Measurements from ENCODE around the gene C3orf70. TPM values are rescaled to one million over a fixed set of nuclear protein-coding genes. Genes with fewer than 3 reads are reported as not detected.

The C3orf70 gene
- total and polyA plus RNA-seq, 2 of the 8 experiments (the other 6 are each of a cell fraction or from before 2014, with no cell fraction given), result 1.7 to 2.0 TPM

DNA sequence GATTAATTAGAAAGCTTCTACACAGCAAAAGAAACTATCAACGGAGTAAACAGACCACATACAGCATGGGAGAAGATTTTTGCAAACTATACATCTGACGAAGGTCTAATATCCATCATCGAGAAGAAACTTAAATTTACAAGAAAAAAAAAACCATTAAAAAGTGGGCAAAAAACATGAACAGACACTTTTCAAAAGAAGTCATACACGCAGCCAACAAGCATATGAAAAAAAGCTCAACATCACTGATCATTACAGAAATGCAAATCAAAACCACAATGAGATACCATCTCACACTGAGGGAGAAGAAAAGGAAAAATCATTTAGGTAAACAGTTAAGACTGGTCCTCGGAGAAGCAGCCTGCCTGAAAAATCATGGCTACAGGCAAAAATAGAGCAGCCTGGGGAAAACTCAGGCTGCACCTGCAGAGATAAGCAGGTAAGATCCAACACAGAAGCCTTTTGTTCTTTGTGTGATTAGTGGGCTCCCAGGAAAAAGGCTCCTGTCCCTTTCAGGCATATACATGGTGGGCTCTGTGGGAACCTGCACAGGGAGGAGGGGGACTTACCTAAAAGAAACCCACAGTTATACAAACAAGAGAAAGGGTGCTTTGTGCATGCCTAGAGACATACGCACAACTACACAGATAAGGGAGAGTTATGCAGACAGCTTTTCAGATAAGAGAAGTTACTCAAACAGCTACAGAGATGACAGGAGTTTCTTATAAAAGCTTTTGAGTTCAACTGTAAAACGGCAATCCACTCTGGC is 49.3 kb downstream of the C3orf70 start:
- Histone ChIP-seq H3K14ac (ENCODE audit: insufficient read length) (no peak overlapping the region), H3K4me2 (ENCODE audit: insufficient read depth in 1 of 2, low read depth in 2 of 2, low read length in 2 of 2) (no peak overlapping the region), H3K36me3 (ENCODE audit: control insufficient read depth in 2 of 4, insufficient read depth in 4 of 4, low read length in 3 of 4) (no peaks in the 10 kb centered on the region), H3K23ac (ENCODE audit: insufficient read length) (no peak overlapping the region), H2AK5ac (ENCODE audit: low read depth, low read length) (no peak overlapping the region), H2BK5ac (ENCODE audit: low read depth, low read length) (no peak overlapping the region), H3K4me1 (replicated peaks in 1 of 4; ENCODE audit: control insufficient read depth in 3 of 4, insufficient read depth in 4 of 4, low read length in 3 of 4) (no peaks in the 10 kb centered on the region), H3K79me1 (ENCODE audit: low read depth, low read length) (no peaks in the 10 kb centered on the region), H2BK20ac (ENCODE audit: low read length) (no peak overlapping the region), H3K27ac (ENCODE audit: low read depth, low read length) (no peak overlapping the region), H3K56ac (replicated peaks; ENCODE audit: insufficient read length, low read depth, low read length) (no peak overlapping the region), H4K8ac (ENCODE audit: extremely low read depth, insufficient read depth, low read length) (no peak overlapping the region), H3K27me3 (replicated peaks in 1 of 4; ENCODE audit: control insufficient read depth in 3 of 4, extremely low read depth in 1 of 4, insufficient read depth in 3 of 4, low read length in 3 of 4) (no peaks in the 10 kb centered on the region; a peak in 1 of 7 replicates), H3K18ac (ENCODE audit: extremely low read depth, low read length) (no peak overlapping the region), H4K5ac (ENCODE audit: insufficient read length, low read depth, low read length) (no peak overlapping the region), H3K9me3 (ENCODE audit: insufficient read depth in 2 of 2, low read depth in 1 of 2, low read length in 1 of 2) (peaks cover 5 to 9% of the 10 kb centered on the region in 2 experiments; a peak in 2 of 4 replicates), H2BK120ac (replicated peaks; ENCODE audit: low read depth, low read length) (no peak overlapping the region), H2BK12ac (ENCODE audit: low read depth, low read length) (no peak overlapping the region), H3K4ac (replicated peaks; ENCODE audit: insufficient read length, low read depth, low read length) (no peak overlapping the region), H4K20me1 (replicated peaks in 1 of 2; ENCODE audit: control insufficient read depth in 1 of 2, insufficient read depth in 2 of 2, low read length in 2 of 2) (no peaks in the 10 kb centered on the region), H2AFZ (ENCODE audit: low read length) (no peak overlapping the region), H3K23me2 (ENCODE audit: low read depth, low read length) (no peaks in the 10 kb centered on the region), H3K9ac (replicated peaks in 1 of 4; ENCODE audit: extremely low read depth in 1 of 4, low read depth in 3 of 4, low read length in 3 of 4) (no peak overlapping the region), H2BK15ac (ENCODE audit: low read length) (no peak overlapping the region), H3K79me2 (ENCODE audit: control insufficient read depth in 1 of 2, insufficient read depth in 2 of 2, low read length in 2 of 2) (no peaks in the 10 kb centered on the region), H3K4me3 (ENCODE audit: extremely low read depth in 1 of 4, insufficient read depth in 2 of 4, low read depth in 3 of 4, low read length in 4 of 4) (no peak overlapping the region), H4K91ac (replicated peaks; ENCODE audit: insufficient read length, low read length) (no peak overlapping the region)
- 88% methylated on average over 6 of the region's 7 CpGs; no CpG with 5 or more reads in 1 of the 2 experiments for WGBS, 2 experiments (ENCODE audit: extremely low coverage in 1 of 2, insufficient coverage in 1 of 2, insufficient read length in 1 of 2, insufficient replicate concordance in 2 of 2, low coverage in 1 of 2, low lambda C conversion rate in 2 of 2, missing lambda C conversion rate in 1 of 2)
- DNase-seq (ENCODE audit: low read depth in 1 of 2, low spot score in 2 of 2), result no peak
- ChIA-PET CTCF (ENCODE audit: partially characterized antibody) (no interaction called here), POLR2A (ENCODE audit: partially characterized antibody) (no interaction called here)
- FAIRE-seq, result no peak
- no peak for TF ChIP-seq POU5F1 (IDR thresholded peaks at IDR 0.05; ENCODE audit: low read depth, low read length)
- no peak for TF ChIP-seq SIX5 (IDR thresholded peaks at IDR 0.05; ENCODE audit: low read depth, low read length)
- TF ChIP-seq SIN3A (conservative IDR thresholded peaks at IDR 0.05 in 1 of 2, IDR thresholded peaks at IDR 0.05 in 1 of 2; ENCODE audit: low read depth in 1 of 2, low read length in 2 of 2), result no peak
- TF ChIP-seq BCL11A (IDR thresholded peaks at IDR 0.05; ENCODE audit: low read depth in 2 of 2, low read length in 2 of 2), result no peak
- no peak for TF ChIP-seq YY1 (IDR thresholded peaks at IDR 0.05; ENCODE audit: low read depth, low read length)
- TF ChIP-seq, protein P1, sequence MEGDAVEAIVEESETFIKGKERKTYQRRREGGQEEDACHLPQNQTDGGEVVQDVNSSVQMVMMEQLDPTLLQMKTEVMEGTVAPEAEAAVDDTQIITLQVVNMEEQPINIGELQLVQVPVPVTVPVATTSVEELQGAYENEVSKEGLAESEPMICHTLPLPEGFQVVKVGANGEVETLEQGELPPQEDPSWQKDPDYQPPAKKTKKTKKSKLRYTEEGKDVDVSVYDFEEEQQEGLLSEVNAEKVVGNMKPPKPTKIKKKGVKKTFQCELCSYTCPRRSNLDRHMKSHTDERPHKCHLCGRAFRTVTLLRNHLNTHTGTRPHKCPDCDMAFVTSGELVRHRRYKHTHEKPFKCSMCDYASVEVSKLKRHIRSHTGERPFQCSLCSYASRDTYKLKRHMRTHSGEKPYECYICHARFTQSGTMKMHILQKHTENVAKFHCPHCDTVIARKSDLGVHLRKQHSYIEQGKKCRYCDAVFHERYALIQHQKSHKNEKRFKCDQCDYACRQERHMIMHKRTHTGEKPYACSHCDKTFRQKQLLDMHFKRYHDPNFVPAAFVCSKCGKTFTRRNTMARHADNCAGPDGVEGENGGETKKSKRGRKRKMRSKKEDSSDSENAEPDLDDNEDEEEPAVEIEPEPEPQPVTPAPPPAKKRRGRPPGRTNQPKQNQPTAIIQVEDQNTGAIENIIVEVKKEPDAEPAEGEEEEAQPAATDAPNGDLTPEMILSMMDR (IDR thresholded peaks at IDR 0.05; ENCODE audit: control extremely low read depth in 1 of 3, insufficient read depth in 1 of 3, low read depth in 1 of 3, low read length in 3 of 3), result no peak
- TF ChIP-seq RNF2 (IDR thresholded peaks at IDR 0.05; ENCODE audit: borderline replicate concordance, low read depth, low read length, missing control alignments, poor library complexity, severe bottlenecking), result no peak
- no peak for TF ChIP-seq KDM5A (IDR thresholded peaks at IDR 0.05; ENCODE audit: low read length)
- TF ChIP-seq NANOG (IDR thresholded peaks at IDR 0.05; ENCODE audit: insufficient read depth, low read depth, low read length, poor library complexity, severe bottlenecking), result no peak
- TF ChIP-seq ZNF274 (IDR thresholded peaks at IDR 0.05; ENCODE audit: borderline replicate concordance, extremely low read depth, low read length), result no peak
